Hepatocyte (in vitro differentiated cells): ENCODE data around the gene NSUN6. TPM values are rescaled to one million over a fixed set of nuclear protein-coding genes. Genes with fewer than 3 reads are reported as not detected.

ENCODE experiments used
- DNase-seq: peaks from one replicate; pipeline ENCODE4 v3.0.0-alpha.2; 2016; ENCODE audit warnings: low spot score
- H2AFZ ChIP-seq: fragments of 200-600 bp; sonication (generic); 2 replicates; pipeline ENCODE4 v1.6.0; 2016; ENCODE audit warnings: antibody characterized with exemption, mild to moderate bottlenecking
- H3K27ac ChIP-seq: fragments of 200-600 bp; sonication (generic); 2 replicates; pipeline ENCODE4 v1.5.1; 2016; ENCODE audit warnings: mild to moderate bottlenecking
- H3K27me3 ChIP-seq: fragments of 200-600 bp; sonication (generic); 2 replicates; pipeline ENCODE4 v1.6.1; 2016
- H3K36me3 ChIP-seq: fragments of 200-600 bp; sonication (generic); replicated peaks from 2 replicates; pipeline ENCODE4 v1.5.1; 2016; ENCODE audit warnings: low read depth; ENCODE audit not compliant: insufficient read depth
- H3K4me1 ChIP-seq: fragments of 200-600 bp; sonication (generic); 2 replicates; pipeline ENCODE4 v1.5.1; 2016; ENCODE audit warnings: mild to moderate bottlenecking, moderate library complexity; ENCODE audit not compliant: insufficient read depth
- H3K4me2 ChIP-seq: fragments of 200-600 bp; sonication (generic); 2 replicates; pipeline ENCODE4 v1.6.0; 2016
- H3K4me3 ChIP-seq: fragments of 200-600 bp; sonication (generic); 2 replicates; pipeline ENCODE4 v1.5.1; 2016; ENCODE audit warnings: mild to moderate bottlenecking
- H3K79me2 ChIP-seq: fragments of 200-600 bp; sonication (generic); 2 replicates; pipeline ENCODE4 v1.6.0; 2017; ENCODE audit warnings: mild to moderate bottlenecking
- H3K9me2 ChIP-seq: fragments of 200-600 bp; sonication (generic); replicated peaks from 2 replicates; pipeline ENCODE4 v1.6.0; 2017; ENCODE audit warnings: mild to moderate bottlenecking; ENCODE audit not compliant: insufficient read depth
- H3K9me3 ChIP-seq: fragments of 200-600 bp; sonication (generic); 2 replicates; pipeline ENCODE4 v1.5.1; 2016; ENCODE audit warnings: low read depth, mild to moderate bottlenecking
- H4K20me1 ChIP-seq: fragments of 200-600 bp; sonication (generic); 2 replicates; pipeline ENCODE4 v1.6.0; 2016; ENCODE audit warnings: mild to moderate bottlenecking; ENCODE audit not compliant: insufficient read depth, poor library complexity, severe bottlenecking
- EZH2 ChIP-seq: fragments of 200-600 bp; sonication (generic); IDR thresholded peaks from 2 replicates; pipeline ENCODE4 v1.6.1; 2016; ENCODE audit warnings: antibody characterized with exemption, mild to moderate bottlenecking, borderline replicate concordance
- EZH2phosphoT487 ChIP-seq: fragments of 200-600 bp; sonication (generic); IDR thresholded peaks from one replicate; pipeline ENCODE4 v1.6.1; 2018; ENCODE audit warnings: antibody characterized with exemption, mild to moderate bottlenecking, low read depth, moderate library complexity; ENCODE audit not compliant: unreplicated experiment, severe bottlenecking
- WGBS: methylation state at CpG from one replicate; pipeline ENCODE4 v1.1.6; 2016; ENCODE audit warnings: low lambda C conversion rate; ENCODE audit errors: missing lambda C conversion rate; 5-methylcytosine and 5-hydroxymethylcytosine counted together
- polyA plus RNA-seq: library from polyadenylated mRNA; unstranded; fragments of >200 nt; fragmentation: Nextera tagmentation; extraction: Ambion mirVana; gene quantifications from 2 replicates; pipeline ENCODE4 v1.2.1, GENCODE V29; 2016
- total RNA-seq: library from RNA; depleted of rRNA; stranded (reverse); fragments of >200 nt; gene quantifications from 2 replicates; pipeline ENCODE4 v1.2.3, GENCODE V29; 2014
- TF ChIP-seq, protein P1 (sequence below): fragments of 200-600 bp; sonication (generic); IDR thresholded peaks from 2 replicates; pipeline ENCODE4 v1.5.1; 2016; ENCODE audit warnings: antibody characterized with exemption, mild to moderate bottlenecking; ENCODE audit not compliant: poor library complexity

The NSUN6 gene
- total and polyA plus RNA-seq, 2 experiments from 2014 or later = 12.2 to 14.6 TPM

DNA sequence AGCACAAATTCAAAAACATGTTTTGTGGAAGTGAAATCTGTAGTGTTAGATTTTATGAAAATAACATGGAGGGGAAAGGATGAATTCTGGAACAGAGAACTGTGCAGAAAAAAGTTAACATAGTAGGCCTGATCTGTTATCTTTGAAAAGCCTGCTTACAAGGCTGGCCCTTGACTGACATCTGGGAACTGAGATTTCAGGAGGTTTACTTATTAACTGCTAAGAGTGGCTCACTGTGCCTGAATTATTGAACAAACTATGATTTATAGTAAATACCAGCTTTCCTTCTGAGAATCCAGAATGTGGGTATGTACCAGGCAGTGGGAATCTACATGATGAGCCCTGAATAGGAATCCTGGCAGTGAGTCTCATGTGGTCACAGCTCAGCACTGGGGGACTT is 30.5 kb downstream of the NSUN6 start:
- no peaks in the 10 kb centered on the region for H3K36me3 ChIP-seq
- no peaks in the 10 kb centered on the region for H3K27me3 ChIP-seq
- no peak overlapping the region for H3K4me3 ChIP-seq
- no peaks in the 10 kb centered on the region for H3K9me3 ChIP-seq
- no peaks in the 10 kb centered on the region for H3K79me2 ChIP-seq
- TF ChIP-seq EZH2phosphoT487 = no peak
- TF ChIP-seq, protein P1, sequence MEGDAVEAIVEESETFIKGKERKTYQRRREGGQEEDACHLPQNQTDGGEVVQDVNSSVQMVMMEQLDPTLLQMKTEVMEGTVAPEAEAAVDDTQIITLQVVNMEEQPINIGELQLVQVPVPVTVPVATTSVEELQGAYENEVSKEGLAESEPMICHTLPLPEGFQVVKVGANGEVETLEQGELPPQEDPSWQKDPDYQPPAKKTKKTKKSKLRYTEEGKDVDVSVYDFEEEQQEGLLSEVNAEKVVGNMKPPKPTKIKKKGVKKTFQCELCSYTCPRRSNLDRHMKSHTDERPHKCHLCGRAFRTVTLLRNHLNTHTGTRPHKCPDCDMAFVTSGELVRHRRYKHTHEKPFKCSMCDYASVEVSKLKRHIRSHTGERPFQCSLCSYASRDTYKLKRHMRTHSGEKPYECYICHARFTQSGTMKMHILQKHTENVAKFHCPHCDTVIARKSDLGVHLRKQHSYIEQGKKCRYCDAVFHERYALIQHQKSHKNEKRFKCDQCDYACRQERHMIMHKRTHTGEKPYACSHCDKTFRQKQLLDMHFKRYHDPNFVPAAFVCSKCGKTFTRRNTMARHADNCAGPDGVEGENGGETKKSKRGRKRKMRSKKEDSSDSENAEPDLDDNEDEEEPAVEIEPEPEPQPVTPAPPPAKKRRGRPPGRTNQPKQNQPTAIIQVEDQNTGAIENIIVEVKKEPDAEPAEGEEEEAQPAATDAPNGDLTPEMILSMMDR = no peak
- no peak for TF ChIP-seq EZH2
- H3K9me2 ChIP-seq = no peaks in the 10 kb centered on the region
- no peak overlapping the region for H3K4me2 ChIP-seq
- H3K4me1 ChIP-seq = peaks cover 26% of the 10 kb centered on the region
- H2AFZ ChIP-seq = no peak overlapping the region
- no peak for DNase-seq
- H3K27ac ChIP-seq = peak overlapping the region; percentile 18
- no peaks in the 10 kb centered on the region for H4K20me1 ChIP-seq

- H3K9me3 ChIP-seq = no peaks in the 10 kb centered on the region
- H2AFZ ChIP-seq = no peak overlapping the region
- no peak overlapping the region for H3K27ac ChIP-seq
- H3K4me2 ChIP-seq = no peak overlapping the region
- DNase-seq = no peak
- no peaks in the 10 kb centered on the region for H3K9me2 ChIP-seq
- H4K20me1 ChIP-seq = no peaks in the 10 kb centered on the region
- no peaks in the 10 kb centered on the region for H3K27me3 ChIP-seq
- H3K36me3 ChIP-seq = no peaks in the 10 kb centered on the region
- TF ChIP-seq, protein P1 = no peak
- TF ChIP-seq EZH2 (no peak), EZH2phosphoT487 (no peak)
- H3K4me1 ChIP-seq = peaks cover 24% of the 10 kb centered on the region
- H3K79me2 ChIP-seq = no peaks in the 10 kb centered on the region
- no peak overlapping the region for H3K4me3 ChIP-seq
- 60% methylated on average over 3 of the region's 3 CpGs for WGBS
These were observed 32.4 kb downstream of the NSUN6 start for GRCh38 chr10:18619016-18619415.

GRCh38 chr10:18616337-18616736 is 35.0 kb downstream of the NSUN6 start:
- no peak for TF ChIP-seq EZH2
- TF ChIP-seq, protein P1 = peak; percentile 11
- Histone ChIP-seq H3K27ac (no peak overlapping the region), H4K20me1 (no peaks in the 10 kb centered on the region), H3K4me2 (no peak overlapping the region), H3K4me1 (peaks cover 12% of the 10 kb centered on the region), H2AFZ (no peak overlapping the region), H3K9me2 (no peaks in the 10 kb centered on the region), H3K9me3 (no peaks in the 10 kb centered on the region), H3K36me3 (no peaks in the 10 kb centered on the region), H3K27me3 (no peaks in the 10 kb centered on the region), H3K4me3 (no peak overlapping the region), H3K79me2 (no peaks in the 10 kb centered on the region)
- DNase-seq = no peak
- 69% methylated on average over 3 of the region's 3 CpGs for WGBS

DNA sequence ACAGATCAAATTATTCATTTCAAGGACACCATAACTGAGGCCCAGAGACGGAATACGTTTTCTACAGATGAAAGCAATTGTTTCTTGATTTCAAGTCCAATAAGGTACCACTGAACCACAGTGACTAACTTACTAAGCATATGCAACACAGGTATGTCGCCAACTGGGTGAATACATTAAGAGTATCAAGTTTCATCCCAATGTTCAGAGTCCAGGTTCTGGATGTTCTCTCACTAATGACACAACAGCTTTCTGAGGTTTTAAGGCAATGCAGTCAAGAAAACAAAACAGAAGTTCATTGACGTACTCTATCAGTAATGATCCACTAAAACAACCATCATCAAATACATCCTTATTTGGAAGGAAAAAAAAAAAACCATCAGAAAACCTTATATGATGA is 35.8 kb downstream of the NSUN6 start:
- Histone ChIP-seq H3K4me2 (no peak overlapping the region), H3K27me3 (no peaks in the 10 kb centered on the region), H3K9me3 (no peaks in the 10 kb centered on the region), H3K27ac (no peak overlapping the region), H3K4me3 (no peak overlapping the region), H3K9me2 (no peaks in the 10 kb centered on the region), H3K79me2 (no peaks in the 10 kb centered on the region), H2AFZ (no peak overlapping the region), H4K20me1 (no peaks in the 10 kb centered on the region), H3K4me1 (peaks cover 17% of the 10 kb centered on the region), H3K36me3 (no peaks in the 10 kb centered on the region)
- no peak for DNase-seq
- TF ChIP-seq EZH2 = no peak
- no peak for TF ChIP-seq EZH2phosphoT487
- TF ChIP-seq, protein P1 = no peak
- WGBS = 84% methylated on average over 4 of the region's 4 CpGs
